Endodermal cell (in vitro differentiated cells): ENCODE results near the gene CWC15. TPM values are rescaled to one million over a fixed set of nuclear protein-coding genes. Genes with fewer than 3 reads are reported as not detected.
A peak's percentile ranks its signal among the peaks of the same experiment; 100 is the strongest.

Source experiments
- DNase-seq: peaks from one replicate; pipeline ENCODE4 v3.0.0-alpha.2; 2017
- H3K27ac ChIP-seq: 2 replicates; pipeline ENCODE4 v1.5.1; 2013; ENCODE audit warnings: mild to moderate bottlenecking, low read depth, low read length, moderate library complexity
- H3K27me3 ChIP-seq: 2 replicates; pipeline ENCODE4 v1.6.1; 2013; ENCODE audit warnings: mild to moderate bottlenecking, low read length, moderate library complexity; ENCODE audit not compliant: insufficient read depth, control insufficient read depth, poor library complexity, severe bottlenecking
- H3K36me3 ChIP-seq: 2 replicates; pipeline ENCODE4 v1.7.0; 2013; ENCODE audit warnings: mild to moderate bottlenecking, low read length, moderate library complexity; ENCODE audit not compliant: control insufficient read depth, insufficient read depth
- H3K4me1 ChIP-seq: one replicate; pipeline ENCODE4 v1.7.0; 2013; ENCODE audit warnings: low read length; ENCODE audit not compliant: control insufficient read depth, insufficient read depth
- H3K4me3 ChIP-seq: 2 replicates; pipeline ENCODE4 v1.5.1; 2013; ENCODE audit warnings: mild to moderate bottlenecking, low read length, moderate library complexity
- H3K9ac ChIP-seq: 2 replicates; pipeline ENCODE4 v1.6.1; 2013; ENCODE audit warnings: mild to moderate bottlenecking, low read length, moderate library complexity; ENCODE audit not compliant: poor library complexity, severe bottlenecking; ENCODE audit errors: extremely low read depth
- H3K9me3 ChIP-seq: 2 replicates; pipeline ENCODE4 v1.6.1; 2013; ENCODE audit warnings: mild to moderate bottlenecking, low read length, moderate library complexity; ENCODE audit not compliant: control insufficient read depth
- H3K27ac Mint-ChIP-seq: 2 replicates; pipeline ENCODE4 v1.8.0; 2020; ENCODE audit warnings: mixed read lengths
- H3K27me3 Mint-ChIP-seq: 2 replicates; pipeline ENCODE4 v1.8.0; 2021; ENCODE audit warnings: mild to moderate bottlenecking, mixed read lengths; ENCODE audit not compliant: insufficient read depth
- H3K36me3 Mint-ChIP-seq: 2 replicates; pipeline ENCODE4 v1.8.0; 2020; ENCODE audit warnings: low read depth, mixed read lengths
- H3K4me1 Mint-ChIP-seq: 2 replicates; pipeline ENCODE4 v1.8.0; 2020; ENCODE audit warnings: mixed read lengths
- H3K4me3 Mint-ChIP-seq: 2 replicates; pipeline ENCODE4 v1.8.0; 2020; ENCODE audit warnings: mild to moderate bottlenecking, moderate library complexity, mixed read lengths
- H3K9me3 Mint-ChIP-seq: 2 replicates; pipeline ENCODE4 v1.8.0; 2020; ENCODE audit warnings: mild to moderate bottlenecking, mixed read lengths
- WGBS, 2 experiments: methylation state at CpG; one replicate each; pipeline versions ENCODE4 v1.1.5 to v1.1.7; 2013; ENCODE audit warnings: missing lambda C conversion rate in 2 of 2, mixed read lengths in 1 of 2; ENCODE audit not compliant: insufficient coverage in 1 of 2, insufficient read length in 1 of 2; 5-methylcytosine and 5-hydroxymethylcytosine counted together
- total RNA-seq, 2 donors: library from RNA; stranded (reverse); fragmentation: NEBNext Ultra II Directional in 1 of 2; extraction: Animal tissue kit (Norgen Biotek cat#: 25700) in 1 of 2; gene quantifications; 2 replicates in 1 of 2; 3 replicates in 1 of 2; pipeline ENCODE4 v1.2.1, GENCODE V29; 2021
- TF ChIP-seq, protein P1 (sequence below): fragments of 200-600 bp; sonication (generic); conservative IDR thresholded peaks from 2 replicates; pipeline ENCODE4 v1.5.0; 2021; ENCODE audit warnings: antibody characterized with exemption, mild to moderate bottlenecking

The CWC15 gene
- total RNA-seq, 2 donors from 2014 or later: 73.9 to 81.4 TPM

DNA sequence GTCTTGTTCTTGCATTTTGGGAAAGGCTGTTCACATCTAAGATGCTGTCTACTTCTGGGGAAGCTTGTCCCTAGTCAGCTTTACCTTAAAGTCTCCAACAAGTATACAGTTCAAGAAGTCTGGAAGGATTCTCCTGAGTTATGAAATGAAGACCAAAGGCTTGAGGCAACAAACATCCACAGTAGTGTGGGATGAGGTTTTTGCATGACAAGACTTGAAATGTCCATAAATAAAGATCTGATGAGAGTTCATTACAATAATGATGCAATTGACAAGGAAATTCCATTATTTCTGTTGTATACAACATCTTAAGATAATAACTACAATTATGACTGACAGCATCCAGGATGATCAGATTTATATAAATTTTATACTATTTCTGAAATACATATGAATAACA, 30.4 kb upstream of the CWC15 start:
- no peaks in the 10 kb centered on the region for H3K9me3 Mint-ChIP-seq
- no peaks in the 10 kb centered on the region for H3K9me3 ChIP-seq
- H3K27me3 Mint-ChIP-seq: peaks cover 12% of the 10 kb centered on the region
- no peaks in the 10 kb centered on the region for H3K36me3 Mint-ChIP-seq
- H3K27me3 ChIP-seq: peaks cover 17% of the 10 kb centered on the region
- H3K9ac ChIP-seq: no peak overlapping the region
- no peak overlapping the region for H3K27ac ChIP-seq
- H3K27ac Mint-ChIP-seq: no peak overlapping the region
- DNase-seq: no peak
- H3K4me1 Mint-ChIP-seq: no peaks in the 10 kb centered on the region
- H3K4me3 Mint-ChIP-seq: no peak overlapping the region
- H3K4me1 ChIP-seq: no peaks in the 10 kb centered on the region
- H3K4me3 ChIP-seq: no peak overlapping the region
- TF ChIP-seq, protein P1, sequence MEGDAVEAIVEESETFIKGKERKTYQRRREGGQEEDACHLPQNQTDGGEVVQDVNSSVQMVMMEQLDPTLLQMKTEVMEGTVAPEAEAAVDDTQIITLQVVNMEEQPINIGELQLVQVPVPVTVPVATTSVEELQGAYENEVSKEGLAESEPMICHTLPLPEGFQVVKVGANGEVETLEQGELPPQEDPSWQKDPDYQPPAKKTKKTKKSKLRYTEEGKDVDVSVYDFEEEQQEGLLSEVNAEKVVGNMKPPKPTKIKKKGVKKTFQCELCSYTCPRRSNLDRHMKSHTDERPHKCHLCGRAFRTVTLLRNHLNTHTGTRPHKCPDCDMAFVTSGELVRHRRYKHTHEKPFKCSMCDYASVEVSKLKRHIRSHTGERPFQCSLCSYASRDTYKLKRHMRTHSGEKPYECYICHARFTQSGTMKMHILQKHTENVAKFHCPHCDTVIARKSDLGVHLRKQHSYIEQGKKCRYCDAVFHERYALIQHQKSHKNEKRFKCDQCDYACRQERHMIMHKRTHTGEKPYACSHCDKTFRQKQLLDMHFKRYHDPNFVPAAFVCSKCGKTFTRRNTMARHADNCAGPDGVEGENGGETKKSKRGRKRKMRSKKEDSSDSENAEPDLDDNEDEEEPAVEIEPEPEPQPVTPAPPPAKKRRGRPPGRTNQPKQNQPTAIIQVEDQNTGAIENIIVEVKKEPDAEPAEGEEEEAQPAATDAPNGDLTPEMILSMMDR: no peak
- H3K36me3 ChIP-seq: no peaks in the 10 kb centered on the region

DNA sequence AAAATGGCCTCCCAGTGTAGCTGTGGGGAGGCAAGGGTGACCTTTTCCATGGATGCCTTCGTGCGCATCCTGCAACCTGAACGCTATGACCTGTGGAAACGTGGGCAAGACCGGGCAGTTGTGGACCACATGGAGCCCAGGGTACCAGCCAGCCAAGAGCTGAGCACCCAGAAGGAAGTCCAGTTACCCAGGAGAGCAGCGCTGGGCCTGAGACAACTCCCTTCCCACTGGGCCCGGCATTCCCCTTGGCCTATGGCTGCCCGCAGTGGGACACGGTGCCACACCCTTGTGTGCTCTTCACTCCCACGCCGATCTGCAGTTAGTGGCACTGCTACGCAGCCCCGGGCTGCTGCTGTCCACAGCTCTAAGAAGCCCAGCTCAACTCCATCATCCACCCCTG, 24.9 kb upstream of the CWC15 start:
- Histone ChIP-seq H3K9ac (no peak overlapping the region), H3K4me3 (no peak overlapping the region), H3K4me1 (no peaks in the 10 kb centered on the region), H3K27ac (no peak overlapping the region), H3K27me3 (peaks cover 17% of the 10 kb centered on the region), H3K36me3 (no peaks in the 10 kb centered on the region), H3K9me3 (no peaks in the 10 kb centered on the region)
- TF ChIP-seq, protein P1: no peak
- Mint-ChIP-seq H3K36me3 (peaks cover 1% of the 10 kb centered on the region), H3K4me3 (no peak overlapping the region), H3K27me3 (peaks cover 1% of the 10 kb centered on the region), H3K4me1 (no peaks in the 10 kb centered on the region), H3K27ac (no peak overlapping the region), H3K9me3 (no peaks in the 10 kb centered on the region)
- DNase-seq: no peak
- WGBS, 2 experiments: 95 to 100% methylated on average over 12 to 13 of the region's 13 CpGs

DNA sequence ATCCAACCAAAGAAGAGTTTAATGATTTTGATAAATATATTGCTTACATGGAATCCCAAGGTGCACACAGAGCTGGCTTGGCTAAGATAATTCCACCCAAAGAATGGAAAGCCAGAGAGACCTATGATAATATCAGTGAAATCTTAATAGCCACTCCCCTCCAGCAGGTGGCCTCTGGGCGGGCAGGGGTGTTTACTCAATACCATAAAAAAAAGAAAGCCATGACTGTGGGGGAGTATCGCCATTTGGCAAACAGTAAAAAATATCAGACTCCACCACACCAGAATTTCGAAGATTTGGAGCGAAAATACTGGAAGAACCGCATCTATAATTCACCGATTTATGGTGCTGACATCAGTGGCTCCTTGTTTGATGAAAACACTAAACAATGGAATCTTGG, 24.1 kb upstream of the CWC15 start:
- no peaks in the 10 kb centered on the region for H3K9me3 ChIP-seq
- no peaks in the 10 kb centered on the region for H3K36me3 ChIP-seq
- DNase-seq: no peak
- no peaks in the 10 kb centered on the region for H3K4me1 ChIP-seq
- TF ChIP-seq, protein P1: peak; percentile 60
- H3K4me3 ChIP-seq: no peak overlapping the region
- Mint-ChIP-seq H3K27me3 (peaks cover 3% of the 10 kb centered on the region), H3K4me1 (no peaks in the 10 kb centered on the region), H3K9me3 (no peaks in the 10 kb centered on the region), H3K27ac (no peak overlapping the region), H3K36me3 (peaks cover 1% of the 10 kb centered on the region), H3K4me3 (no peak overlapping the region)
- peaks cover 12% of the 10 kb centered on the region for H3K27me3 ChIP-seq
- WGBS, 2 experiments: 92 to 96% methylated on average over 3 to 6 of the region's 6 CpGs
- no peak overlapping the region for H3K9ac ChIP-seq
- H3K27ac ChIP-seq: no peak overlapping the region
